Non-pigmented ciliary epithelial cell (primary cell): ENCODE results near the gene EEFSEC.

ENCODE experiments used
- DNase-seq: peaks from one replicate; pipeline ENCODE4 v3.0.0-alpha.2; 2010; ENCODE audit warnings: low read depth

Gene EEFSEC

DNA sequence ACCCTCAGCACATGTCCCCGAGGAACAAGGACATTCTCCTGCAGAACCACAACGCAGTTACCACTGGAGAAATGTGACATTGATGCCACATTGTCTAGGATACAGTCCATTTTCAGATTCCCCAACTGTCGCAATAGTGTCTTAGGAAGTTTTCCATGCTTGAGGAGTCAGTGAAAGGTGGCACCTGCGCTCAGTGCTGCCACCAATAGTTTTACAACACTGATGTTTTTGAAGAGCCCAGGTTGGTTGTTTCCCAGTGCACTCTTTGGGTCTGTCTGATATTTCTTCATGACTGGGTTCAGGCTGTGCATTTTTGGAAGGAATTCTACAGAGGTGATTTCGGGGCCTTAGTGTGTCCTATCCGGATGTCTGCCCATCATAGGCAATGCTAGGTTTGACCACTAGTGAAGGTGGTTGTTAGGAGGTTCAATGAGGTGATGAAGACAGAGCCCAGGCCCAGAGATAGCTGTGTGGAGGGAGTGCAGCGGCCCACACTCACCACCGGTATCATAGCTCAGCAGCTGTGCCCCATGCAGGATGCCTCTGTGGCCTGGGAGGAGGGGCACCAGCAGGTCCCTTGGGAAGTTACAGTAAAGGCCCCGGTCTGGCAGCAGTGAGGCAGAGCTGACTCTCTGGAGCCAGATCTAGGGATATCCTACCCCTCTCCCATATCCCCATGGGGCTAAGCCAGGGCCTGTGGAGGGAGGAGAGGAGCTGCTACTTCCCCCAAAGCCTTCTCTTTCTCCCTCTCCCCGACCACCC is 216.8 kb downstream of the EEFSEC start:
- DNase-seq: no peak

DNA sequence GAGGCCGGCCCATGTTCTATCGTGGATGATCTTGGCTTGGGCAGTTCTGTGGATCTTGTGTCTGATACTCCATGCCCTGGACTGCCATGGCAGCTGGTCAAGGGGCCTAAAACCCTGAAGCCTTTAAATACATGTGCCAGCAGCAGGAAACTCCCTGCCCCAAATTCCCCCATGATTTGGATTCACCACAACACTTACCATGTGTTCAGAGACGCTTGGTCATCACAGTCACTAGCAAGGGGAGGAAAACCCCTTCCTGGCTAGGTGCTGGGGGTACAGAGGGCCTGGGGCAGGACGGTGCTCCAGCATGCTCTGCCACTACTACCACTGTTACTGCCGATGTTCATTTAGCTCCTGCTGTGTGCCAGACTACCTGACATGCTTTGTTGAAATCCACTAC is 219.0 kb downstream of the EEFSEC start:
- no peak for DNase-seq

DNA sequence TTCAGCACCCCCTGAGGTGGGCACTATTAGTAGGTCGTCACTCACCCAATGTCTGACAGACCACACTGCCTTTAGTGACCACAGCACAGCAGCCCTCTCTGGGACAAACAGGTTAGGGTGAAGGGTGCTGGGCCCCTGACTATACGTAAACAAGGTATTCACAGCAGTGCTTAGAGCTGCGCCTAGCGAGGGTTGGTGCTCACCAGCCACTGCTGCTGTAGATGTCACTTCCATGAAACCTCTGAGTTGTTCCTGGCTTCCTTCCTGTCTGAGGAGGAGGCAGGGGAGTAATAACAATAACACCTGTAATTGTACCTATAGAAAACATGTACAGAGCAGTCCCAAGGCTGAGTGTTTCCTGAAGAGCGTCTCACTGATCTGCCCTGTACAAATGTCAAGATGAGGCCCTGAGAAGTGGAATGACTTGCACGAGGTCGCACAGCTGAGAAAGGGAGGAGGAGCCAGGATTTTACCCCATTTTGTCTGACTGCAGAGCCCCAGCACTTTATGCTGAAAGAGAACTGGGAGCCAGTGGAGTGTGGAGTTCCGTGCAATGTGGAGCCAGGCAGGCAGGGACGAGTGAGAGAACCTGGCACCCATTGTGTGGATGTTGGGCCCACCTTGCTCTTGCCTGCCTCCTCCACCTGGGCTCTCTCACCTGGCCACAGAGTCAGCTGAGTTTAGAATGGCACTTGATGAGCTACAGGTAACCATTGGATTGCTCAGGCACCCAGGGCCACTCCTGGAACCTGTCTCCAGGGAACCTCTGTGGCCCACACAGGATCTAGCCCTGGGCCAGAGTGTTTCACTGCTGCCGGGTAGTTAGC is 219.6 kb downstream of the EEFSEC start:
- DNase-seq: no peak

DNA sequence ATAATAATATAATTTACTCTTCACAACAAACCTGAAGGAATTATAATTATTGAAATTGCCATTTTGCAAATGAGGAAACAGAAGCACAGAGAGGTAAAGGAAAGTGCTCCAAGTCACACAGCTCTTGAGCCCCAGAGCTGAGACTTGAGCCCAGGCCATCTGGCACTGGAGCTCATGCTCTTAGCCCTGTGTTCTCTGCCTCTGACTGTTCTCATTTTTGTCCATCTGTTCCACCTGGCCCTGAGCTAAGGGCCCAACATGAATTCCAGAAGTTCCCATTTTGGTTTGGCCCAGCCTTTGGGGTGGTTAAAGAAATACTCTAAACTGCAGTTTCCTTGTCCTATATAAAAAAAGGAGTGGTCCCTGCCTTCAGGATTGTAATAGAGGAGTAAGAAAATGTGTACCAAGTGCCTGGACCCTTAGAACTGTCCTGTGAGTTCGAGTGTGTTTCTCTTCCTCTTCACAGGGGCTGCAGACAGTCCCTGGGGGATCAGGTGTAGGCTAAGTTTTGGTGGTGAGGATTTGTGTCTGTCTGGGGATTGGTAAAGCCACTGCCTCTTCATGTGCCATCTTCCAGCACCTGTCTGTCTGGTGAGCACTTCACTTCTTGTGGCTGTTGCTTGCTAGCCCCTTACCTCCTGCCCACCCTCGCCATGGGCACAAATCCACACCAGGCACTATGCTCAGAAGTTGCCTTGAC is 221.6 kb downstream of the EEFSEC start:
- no peak for DNase-seq

DNA sequence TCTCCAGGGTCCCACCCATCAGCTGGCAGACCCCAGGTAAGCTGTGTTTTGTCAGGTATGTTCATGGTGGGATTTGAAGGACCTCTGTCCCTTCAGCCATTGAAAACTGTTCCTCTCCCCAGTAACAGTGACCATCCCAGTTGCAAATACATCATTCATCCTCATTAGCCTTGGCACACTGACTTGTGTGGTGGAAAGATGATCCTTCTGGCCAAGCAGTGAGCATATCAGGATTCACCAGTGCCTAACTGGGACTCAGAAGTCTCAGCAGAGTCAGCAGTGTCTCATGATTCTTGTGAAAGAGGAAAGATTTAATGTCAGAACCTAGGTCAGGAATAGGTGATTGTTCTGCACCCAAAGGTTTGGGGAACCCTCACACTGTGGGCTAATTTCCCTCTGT is 223.2 kb downstream of the EEFSEC start:
- DNase-seq: no peak

DNA sequence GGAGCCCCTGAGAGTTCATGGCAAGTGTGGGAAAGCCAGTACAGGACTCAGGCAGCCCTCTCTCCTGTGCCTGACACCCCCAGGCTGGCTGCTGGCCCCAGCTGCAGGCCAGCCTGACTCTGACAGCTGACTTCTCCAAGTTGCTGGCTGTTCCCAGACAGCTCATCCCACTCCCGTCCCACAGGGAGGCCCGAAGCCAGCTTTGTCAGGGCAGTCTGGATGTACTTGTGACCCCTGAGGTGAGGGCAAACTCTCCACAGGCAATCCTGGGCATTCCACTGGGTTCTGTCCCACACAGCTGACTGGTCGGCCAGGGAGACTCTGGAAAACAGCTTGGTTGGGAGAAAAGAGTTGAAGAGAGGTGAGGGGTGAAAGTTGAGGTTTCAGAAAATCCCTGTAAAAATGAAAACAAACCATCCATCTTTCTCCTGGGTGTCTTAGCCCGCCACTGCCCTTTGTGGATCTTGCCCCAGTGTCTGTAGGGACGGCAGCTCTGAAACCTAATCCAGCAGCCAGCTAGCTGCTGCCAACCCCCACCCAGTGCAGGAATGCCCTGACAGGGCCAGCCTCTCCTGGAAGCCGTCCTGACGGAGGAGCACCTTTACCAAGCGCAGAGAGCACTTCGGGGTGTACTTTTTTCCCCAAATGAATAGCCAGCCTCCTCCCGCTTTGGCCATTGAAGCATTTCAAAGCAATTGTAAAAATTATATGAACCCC is 225.5 kb downstream of the EEFSEC start:
- no peak for DNase-seq

DNA sequence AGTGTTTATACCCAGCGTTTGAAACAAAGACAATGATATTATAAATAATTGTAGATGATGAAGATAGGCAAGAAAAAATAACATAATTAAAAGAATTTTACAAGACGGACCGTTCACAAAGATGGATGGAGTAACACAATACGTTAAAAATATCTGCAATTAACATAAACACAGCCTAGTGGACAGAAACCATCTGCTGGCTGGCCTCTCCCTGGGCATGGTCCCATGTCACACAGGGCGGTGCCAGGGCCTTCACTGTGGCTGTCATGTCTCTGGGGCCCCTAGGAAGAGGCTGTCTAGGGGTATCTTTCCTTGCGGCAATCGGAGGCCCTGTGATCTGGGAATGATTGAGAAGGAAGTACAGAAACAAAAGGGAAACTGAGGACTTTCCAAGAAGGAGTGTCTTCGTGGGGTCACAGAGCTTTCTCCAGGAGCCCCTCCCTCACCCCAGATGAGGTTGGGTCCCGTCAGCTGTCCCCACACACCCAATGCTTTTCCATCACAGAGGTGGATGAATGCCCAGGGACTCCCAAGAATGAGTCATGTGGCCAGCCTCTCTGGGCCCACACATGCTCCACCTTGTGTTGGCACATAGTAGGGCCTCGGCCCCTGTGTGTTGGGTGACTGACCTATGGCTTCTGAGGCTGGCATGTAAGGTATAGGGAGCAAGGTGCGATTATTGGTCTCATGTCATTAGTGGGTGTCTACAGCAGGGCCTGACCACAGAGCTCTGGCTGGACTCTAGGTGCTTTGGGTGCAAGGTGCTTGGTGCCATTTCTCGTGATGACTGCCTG is 226.3 kb downstream of the EEFSEC start:
- no peak for DNase-seq

DNA sequence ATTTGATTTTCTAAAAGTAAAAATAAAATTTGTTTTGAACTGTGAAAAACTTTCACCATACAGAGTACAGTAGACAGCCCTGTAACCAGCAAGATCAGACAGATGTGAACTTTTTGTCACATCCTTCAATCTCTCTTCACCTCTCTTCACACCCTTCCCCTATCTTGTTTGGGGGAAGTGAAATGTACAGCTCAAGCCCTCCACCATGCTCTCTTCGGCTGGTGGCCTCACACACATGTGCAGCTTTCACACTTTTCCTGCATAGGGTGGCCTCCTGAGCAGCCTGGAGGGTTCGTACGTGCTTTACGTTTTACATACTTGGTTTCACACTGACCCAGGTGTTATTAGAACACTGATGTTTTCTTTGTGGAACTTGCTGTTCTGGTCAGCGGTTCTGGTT is 227.0 kb downstream of the EEFSEC start:
- no peak for DNase-seq

DNA sequence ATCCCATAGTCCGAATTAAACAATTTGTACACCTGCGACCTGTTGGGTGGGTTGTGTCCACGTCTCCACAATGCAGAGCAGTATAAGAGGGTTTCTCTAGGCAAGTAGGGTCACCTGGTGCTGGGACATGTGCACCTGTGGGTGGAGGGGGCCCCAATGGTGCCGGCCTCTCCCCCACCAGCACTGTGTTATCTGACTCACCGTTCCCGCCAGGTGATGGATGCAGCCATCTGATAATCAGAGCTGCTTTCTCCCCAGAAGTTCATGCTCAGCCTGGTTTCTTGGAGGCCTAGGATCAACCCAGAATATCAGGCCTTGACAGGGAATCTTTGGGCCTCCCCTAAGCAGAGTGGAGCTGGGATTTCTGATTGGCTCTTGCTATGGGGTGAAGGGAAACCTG is 227.4 kb downstream of the EEFSEC start:
- DNase-seq: no peak

DNA sequence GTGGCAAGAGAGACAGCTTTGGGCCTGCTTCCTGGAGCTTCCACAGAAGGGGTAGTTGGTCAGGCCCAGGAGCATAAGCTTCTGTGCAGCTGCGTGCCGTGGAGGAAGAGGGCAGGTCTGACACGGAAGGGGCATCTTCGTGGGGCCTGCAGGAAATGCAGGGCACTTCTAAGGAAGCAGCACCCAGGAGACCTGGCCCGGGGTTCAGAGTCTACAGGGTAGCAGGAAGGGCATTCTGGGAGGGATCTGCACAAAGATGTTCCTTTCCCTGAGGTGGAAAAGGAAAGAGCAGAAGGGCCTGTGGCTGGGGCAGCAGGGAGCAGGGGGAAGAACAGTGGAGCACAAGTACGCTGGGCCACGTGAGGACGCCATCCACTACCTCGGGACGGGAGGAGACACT is 228.3 kb downstream of the EEFSEC start:
- DNase-seq: no peak

DNA sequence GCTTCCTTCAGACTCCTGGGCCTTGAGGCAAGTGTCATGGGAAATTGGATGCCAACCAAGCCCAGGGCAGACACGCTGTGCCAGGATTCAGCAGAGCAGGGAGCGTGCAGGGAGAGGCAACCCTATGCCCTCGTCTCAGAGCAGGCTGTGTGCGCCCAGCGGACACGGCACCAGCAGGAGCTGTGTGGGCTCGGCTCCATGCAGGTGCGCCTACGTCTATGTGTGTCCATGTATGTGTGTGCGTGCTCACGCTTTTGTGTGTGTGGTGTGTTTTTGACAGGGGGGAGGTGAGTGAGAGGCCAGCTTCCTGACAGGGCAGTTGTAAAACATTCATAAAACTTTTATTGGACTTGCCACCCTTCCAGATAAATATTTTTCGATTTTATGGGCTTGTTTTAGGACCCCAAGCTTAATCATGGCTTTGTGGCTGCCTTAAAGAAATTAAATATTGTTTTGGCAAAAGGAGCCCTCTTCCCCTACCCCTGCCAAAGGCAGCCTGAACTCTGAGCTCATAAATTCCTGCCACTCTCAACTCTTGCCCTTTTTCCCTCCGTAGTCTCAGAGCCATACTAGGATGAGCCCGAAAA is 229.0 kb downstream of the EEFSEC start:
- DNase-seq: no peak

DNA sequence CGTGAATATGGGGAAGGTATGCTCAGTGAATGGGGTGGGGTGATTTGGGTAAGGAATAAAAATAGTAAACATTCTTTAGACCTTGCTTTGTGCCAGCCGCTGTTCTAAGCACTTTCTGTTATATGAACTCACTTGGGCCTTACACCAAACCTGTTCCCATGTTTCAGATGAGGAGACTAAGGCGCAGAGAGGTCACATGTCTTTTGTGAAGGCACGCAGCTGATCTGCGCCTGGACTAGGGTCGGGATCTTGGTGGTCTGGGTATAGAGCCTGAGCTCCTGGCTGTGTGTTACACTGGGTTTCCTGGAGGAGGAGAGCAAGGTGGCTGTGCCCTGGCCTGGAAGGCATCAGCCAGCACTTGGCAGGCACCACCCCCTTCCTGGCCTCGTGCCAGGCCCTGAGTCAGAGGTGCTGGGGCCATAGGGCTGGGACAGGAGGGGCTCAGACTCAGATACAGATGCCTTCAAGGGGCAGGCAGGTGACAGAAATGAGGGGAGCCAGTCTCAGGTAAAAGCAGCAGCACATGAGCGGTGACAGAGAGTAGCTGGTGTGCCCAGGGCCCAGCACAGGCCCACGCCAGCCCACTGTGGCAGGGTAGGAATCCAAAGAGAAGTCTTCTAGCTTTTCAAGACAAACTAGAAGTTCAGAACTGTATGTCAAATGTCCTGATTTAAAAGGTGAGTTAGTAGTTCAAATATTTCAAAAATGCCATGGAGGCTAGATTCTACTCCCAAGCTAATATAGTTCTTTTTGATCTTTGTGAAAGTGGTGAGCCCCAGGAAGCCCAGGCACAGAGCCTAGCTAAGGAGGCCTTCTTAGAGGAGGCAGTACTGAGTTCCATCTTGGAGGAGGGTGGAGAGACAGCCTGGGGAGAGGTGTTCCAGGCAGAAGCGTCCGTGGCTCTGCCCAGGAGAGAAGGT is 230.3 kb downstream of the EEFSEC start:
- DNase-seq: no peak

DNA sequence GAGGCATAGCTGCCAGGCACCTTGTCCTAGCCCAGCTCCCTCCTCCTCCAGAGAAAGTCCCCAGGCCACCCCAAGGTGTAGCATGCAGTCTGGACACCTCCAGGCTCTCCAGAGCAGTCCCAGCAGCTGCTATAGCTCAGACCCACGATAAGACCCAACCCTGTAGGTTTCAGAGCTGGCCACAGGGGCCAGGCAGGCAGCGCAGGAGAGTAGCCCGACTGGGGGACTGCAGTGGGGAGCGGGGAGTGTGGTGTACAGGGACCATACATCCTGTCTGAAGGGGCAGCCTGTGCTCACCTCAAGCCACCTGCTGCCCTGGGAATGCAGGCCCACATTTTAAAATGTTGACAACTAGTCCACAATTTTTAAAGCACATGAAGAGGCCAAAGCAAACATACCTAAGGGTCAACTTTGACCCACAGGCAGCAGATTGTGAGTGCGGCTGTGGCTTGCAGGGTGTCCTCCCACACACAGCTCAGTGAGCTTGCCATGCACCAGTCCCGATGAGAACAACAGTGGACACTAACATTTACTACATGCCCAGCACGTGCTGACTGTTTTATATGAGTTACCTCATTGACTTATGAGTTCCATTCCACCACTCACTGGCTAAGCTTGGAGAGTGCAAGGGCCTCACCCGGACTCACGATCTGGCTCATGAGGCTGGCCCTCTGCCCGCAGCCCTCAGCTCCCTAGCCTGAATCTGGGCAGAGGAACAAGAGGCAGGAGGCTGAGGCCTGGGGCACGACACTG is 232.0 kb downstream of the EEFSEC start:
- DNase-seq: no peak

DNA sequence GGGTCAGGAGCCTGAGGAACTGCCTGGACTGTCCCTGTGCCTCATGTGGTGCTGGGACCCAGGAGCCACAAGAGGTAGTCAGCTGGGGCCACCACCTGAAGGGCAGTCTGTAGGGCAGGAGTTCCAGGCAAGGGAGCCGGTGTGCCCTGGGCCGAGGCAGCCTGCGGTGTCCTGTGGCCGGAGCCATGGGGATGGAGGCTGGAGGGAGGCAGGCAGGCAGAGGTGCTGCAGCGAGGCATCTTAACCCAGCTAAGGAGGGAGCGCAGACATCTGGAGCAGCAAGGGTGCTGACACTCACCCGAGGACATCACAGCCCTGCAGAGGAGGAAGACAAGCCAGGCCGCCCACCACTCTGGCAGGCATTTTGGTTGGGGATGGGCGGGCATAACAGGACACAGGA is 235.7 kb downstream of the EEFSEC start:
- DNase-seq: no peak

DNA sequence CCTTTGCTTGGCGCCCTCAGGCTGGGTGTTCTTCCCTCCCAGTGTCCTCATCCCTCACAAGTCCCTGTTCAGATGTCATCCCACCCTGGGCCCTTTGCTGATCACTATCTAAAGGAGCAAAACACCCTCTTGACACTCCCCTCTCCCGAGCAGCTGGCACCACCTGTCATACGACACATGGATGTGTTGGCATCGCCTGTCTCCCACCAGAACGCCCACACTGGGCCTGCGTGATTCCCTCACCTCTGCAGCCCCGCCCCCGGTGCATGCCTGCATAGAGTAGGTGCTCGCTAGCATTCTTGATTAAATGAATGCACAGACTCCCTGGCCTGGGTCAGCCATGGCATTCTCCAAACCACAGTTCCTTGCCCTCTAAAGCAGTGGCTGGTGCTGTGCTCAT is 237.6 kb downstream of the EEFSEC start:
- DNase-seq: no peak

DNA sequence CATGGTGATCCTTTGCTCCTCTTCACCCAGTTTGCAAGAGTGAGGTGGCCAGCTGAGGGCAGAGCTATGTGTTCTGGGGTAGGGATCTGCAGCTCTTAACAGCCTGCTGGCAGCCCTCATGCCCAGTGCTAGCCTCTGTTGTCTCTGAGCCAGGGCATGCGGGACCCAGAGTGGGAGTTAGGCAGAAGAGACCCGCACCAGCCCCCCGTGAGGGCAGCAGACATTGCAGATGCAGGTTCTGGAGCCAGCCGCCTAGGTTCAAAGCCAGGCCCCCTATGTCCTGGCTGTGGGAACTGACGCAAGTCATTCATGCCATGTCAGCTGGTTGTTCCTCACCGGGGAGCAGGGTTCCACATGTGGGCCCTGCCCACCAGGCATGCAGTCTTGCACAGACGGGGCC is 238.7 kb downstream of the EEFSEC start:
- DNase-seq: no peak

DNA sequence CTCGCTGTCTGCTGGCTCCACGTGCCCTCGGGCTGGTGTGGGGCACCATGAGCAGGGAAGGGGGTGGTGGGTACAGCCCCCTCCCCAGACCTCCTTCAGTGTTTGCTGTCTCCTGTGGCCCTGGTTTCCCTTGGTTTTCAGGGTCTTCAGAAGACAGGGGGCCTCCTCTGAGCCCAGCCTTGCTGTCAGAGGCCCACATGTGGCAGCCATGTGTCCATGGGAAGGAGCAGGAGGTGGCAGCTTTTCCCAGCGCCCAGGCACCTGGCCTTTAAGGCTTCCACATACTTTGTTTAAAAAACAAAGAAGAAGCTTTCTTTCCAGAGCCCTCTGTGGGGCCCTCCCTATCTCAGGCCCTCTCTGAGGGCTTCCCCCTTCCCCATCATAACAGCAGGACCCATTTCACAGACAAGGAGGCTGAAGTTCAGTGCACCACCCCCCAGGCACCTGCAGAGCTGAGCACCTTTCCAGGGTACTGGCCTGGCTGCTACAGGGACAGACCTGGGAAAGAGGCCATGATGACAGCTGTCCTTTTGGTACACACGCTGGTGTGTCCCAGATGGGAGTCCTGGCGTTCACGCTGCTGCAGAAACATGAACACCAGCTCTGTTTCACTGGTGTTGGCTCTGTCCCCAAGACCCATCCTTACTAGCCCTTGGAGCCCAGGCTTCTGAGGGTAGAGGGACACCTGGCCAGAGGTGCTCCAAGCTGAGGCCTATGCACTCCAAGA is 239.7 kb downstream of the EEFSEC start:
- no peak for DNase-seq

DNA sequence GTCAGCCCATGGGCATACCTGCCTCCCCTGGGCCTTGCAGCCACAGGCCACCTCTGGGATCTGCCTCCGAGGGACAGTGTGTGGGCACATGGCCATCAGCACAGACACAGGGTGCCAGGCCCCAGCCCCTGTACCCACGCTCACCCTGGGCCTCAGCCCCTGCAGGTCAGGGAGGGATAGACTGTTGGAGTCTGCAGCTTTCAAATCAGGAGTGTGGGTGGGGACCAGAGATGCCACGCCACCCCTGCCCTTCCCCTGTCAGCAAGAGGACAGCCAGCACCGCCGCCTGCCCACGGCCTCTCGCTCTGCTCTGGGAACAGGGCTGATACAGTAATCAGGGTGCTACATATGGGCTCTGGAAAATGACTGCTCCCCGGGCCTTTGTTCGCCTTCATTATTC is 240.8 kb downstream of the EEFSEC start:
- no peak for DNase-seq

DNA sequence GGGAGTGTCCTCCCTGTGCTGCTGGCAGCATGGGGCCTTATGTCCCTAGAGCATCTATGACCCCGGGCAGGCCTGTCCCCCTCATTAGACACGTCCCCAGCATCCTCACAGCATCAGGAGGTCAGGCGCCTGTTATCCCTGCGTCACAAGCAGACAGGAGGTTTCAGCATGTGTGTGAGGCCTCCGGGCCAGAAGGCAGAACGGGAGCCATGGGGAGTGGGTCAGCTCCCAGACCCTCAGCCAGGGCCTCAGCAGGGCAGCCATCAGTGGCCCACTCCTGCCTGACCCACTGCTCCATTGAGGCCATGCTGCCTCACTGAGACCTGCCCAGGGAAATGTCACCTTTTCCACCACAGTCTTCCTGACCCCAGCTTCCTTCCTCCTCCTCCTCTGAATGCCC is 241.8 kb downstream of the EEFSEC start:
- DNase-seq: no peak
